H1 (cell line): ENCODE measurements around the gene PRXL2A. TPM values are rescaled to one million over a fixed set of nuclear protein-coding genes. Genes with fewer than 3 reads are reported as not detected.

Experiments used
- CBX5 ChIP-seq: fragments of 300-800, 300-1000 bp; sonication (generic); IDR thresholded peaks from 2 replicates; pipeline ENCODE4 v1.7.1; 2016; ENCODE audit warnings: antibody characterized with exemption, low read length, low read depth
- CHD2 ChIP-seq: IDR thresholded peaks from 2 replicates; pipeline ENCODE4 v1.6.1; 2012; ENCODE audit warnings: low read length, improper control_type of control experiment
- CHD7 ChIP-seq: fragments of 300-600 bp; sonication (generic); IDR thresholded peaks from 2 replicates; pipeline ENCODE4 v1.7.1; 2012; ENCODE audit warnings: low read length, moderate library complexity, mild to moderate bottlenecking, inconsistent platforms; ENCODE audit not compliant: insufficient replicate concordance
- CTCF ChIP-seq, 3 experiments: IDR thresholded peaks; 1 replicate in 2 of 3; 2 replicates in 1 of 3; pipeline versions ENCODE4 v1.5.1 to v1.6.1; 2011; ENCODE audit warnings: low read length in 3 of 3, mild to moderate bottlenecking in 3 of 3, inconsistent platforms in 2 of 3, low read depth in 1 of 3, moderate library complexity in 1 of 3; ENCODE audit not compliant: insufficient read depth in 1 of 3; ENCODE audit errors: control extremely low read depth in 1 of 3
- HDAC2 ChIP-seq, 2 experiments: fragments of 300-600 bp in 1 of 2; sonication (generic) in 1 of 2; IDR thresholded peaks; 2 replicates each; pipeline ENCODE4 v1.6.1; 2011 to 2012; ENCODE audit warnings: low read depth in 2 of 2, low read length in 2 of 2, mild to moderate bottlenecking in 2 of 2, moderate library complexity in 2 of 2, borderline replicate concordance in 1 of 2, inconsistent platforms in 1 of 2
- TCF12 ChIP-seq: IDR thresholded peaks from 2 replicates; pipeline ENCODE4 v1.6.1; 2011; ENCODE audit warnings: low read depth, mild to moderate bottlenecking, low read length
- ZNF274 ChIP-seq: IDR thresholded peaks from 2 replicates; pipeline ENCODE4 v1.7.0; 2012; ENCODE audit warnings: low read length, borderline replicate concordance; ENCODE audit errors: extremely low read depth
- polyA plus RNA-seq, 7 experiments: library from polyadenylated mRNA; depleted of rRNA in 3 of 7; stranded (reverse) in 5 of 7; unstranded in 2 of 7; fragments of >200 nt in 5 of 7; fragments of 200-250 nt in 2 of 7; gene quantifications; 1 replicate in 5 of 7; 2 replicates in 1 of 7; 4 replicates in 1 of 7; pipeline versions ENCODE4 v1.2.1 to v1.2.3, GENCODE V29; 2011 to 2013; ENCODE audit warnings: missing spikeins in 2 of 7, mixed read lengths in 2 of 7
- total RNA-seq: library from RNA; stranded (reverse); fragmentation: NEBNext Ultra II Directional; extraction: Animal tissue kit (Norgen Biotek cat#: 25700); gene quantifications from 2 replicates; pipeline ENCODE4 v1.2.1, GENCODE V29; 2021

The PRXL2A gene
- total and polyA plus RNA-seq, 2 of the 8 experiments (the other 6 are each of a cell fraction or from before 2014, with no cell fraction given) = 13.4 to 58.3 TPM

GRCh38 chr10:80448209-80448942 lies 40.0 kb downstream of the PRXL2A start (continued):
- TF ChIP-seq HDAC2 (IDR thresholded peaks at IDR 0.05; ENCODE audit: borderline replicate concordance in 1 of 2, low read depth in 2 of 2, low read length in 2 of 2) (no peak), TCF12 (no peak), CTCF (IDR thresholded peaks at IDR 0.05; ENCODE audit: control extremely low read depth in 1 of 3, insufficient read depth in 1 of 3, low read depth in 1 of 3, low read length in 3 of 3) (no peak), ZNF274 (no peak), CBX5 (no peak), CHD7 (no peak), CHD2 (no peak)
